Panc1 (cell line): ENCODE results near the gene PLCB1. TPM values are rescaled to one million over a fixed set of nuclear protein-coding genes. Genes with fewer than 3 reads are reported as not detected.

Experiments
- ATAC-seq: fragments of 200-7000 bp; cut with Tn5 transposase; 2 replicates; pipeline ENCODE4 v1.9.1; 2020; ENCODE audit warnings: mild to moderate bottlenecking, moderate library complexity
- BruUV-seq: library from RNA; stranded (reverse); fragments of 400-500 nt; replicated peaks from 2 replicates; lab custom pipeline; 2021; lab: Mats Ljungman, UMichigan
- CTCF ChIA-PET: fragments of 300-600 bp; sonication (Branson Sonifier 250); formaldehyde crosslinking; loops from one replicate; lab custom pipeline; 2022; ENCODE audit warnings: antibody characterized with exemption; lab: Charles Lee
- POLR2A ChIA-PET: fragments of 300-600 bp; sonication (Branson Sonifier 250); formaldehyde crosslinking; loops from one replicate; lab custom pipeline; 2022; ENCODE audit warnings: antibody characterized with exemption; lab: Charles Lee
- DNase-seq: peaks from one replicate; pipeline ENCODE4 v3.0.0-alpha.2; 2010; ENCODE audit warnings: low read depth, low spot score
- H3K27ac ChIP-seq: 2 replicates; pipeline ENCODE4 v1.5.1; 2011; ENCODE audit warnings: mild to moderate bottlenecking, low read length, inconsistent platforms
- H3K27me3 ChIP-seq: fragments of 200-500 bp; sonication (Bioruptor generic); 2 replicates; pipeline ENCODE4 v1.6.0; 2014; ENCODE audit warnings: low read length, inconsistent platforms; ENCODE audit not compliant: control insufficient read depth, insufficient read depth
- H3K36me3 ChIP-seq: fragments of 200-500 bp; sonication (Bioruptor generic); 2 replicates; pipeline ENCODE4 v1.5.1; 2014; ENCODE audit warnings: inconsistent platforms, mild to moderate bottlenecking, low read length, moderate library complexity; ENCODE audit not compliant: control insufficient read depth, insufficient read depth
- H3K4me1 ChIP-seq: 2 replicates; pipeline ENCODE4 v1.5.1; 2011; ENCODE audit warnings: inconsistent platforms, mild to moderate bottlenecking, low read length, moderate library complexity; ENCODE audit not compliant: control insufficient read depth, insufficient read depth
- H3K4me3 ChIP-seq, 2 experiments: 2 replicates each; pipeline ENCODE4 v1.5.1; 2011 to 2012; ENCODE audit warnings: low read depth in 2 of 2, low read length in 2 of 2, mild to moderate bottlenecking in 2 of 2, inconsistent platforms in 1 of 2, moderate library complexity in 1 of 2
- H3K9me3 ChIP-seq: fragments of 200-500 bp; sonication (Bioruptor generic); 2 replicates; pipeline ENCODE4 v1.5.1; 2014; ENCODE audit warnings: low read depth, mild to moderate bottlenecking, inconsistent platforms, low read length, moderate library complexity; ENCODE audit not compliant: control insufficient read depth, insufficient read depth
- POLR2AphosphoS5 ChIP-seq: IDR thresholded peaks from 2 replicates; pipeline ENCODE4 v1.6.1; 2012; ENCODE audit warnings: mild to moderate bottlenecking, low read depth, low read length, moderate library complexity
- SIN3A ChIP-seq: IDR thresholded peaks from 2 replicates; pipeline ENCODE4 v1.6.1; 2012; ENCODE audit warnings: low read depth, mild to moderate bottlenecking, low read length, moderate library complexity, borderline replicate concordance; ENCODE audit not compliant: insufficient read depth
- TCF7L2 ChIP-seq: IDR thresholded peaks from 2 replicates; pipeline ENCODE4 v1.6.1; 2011; ENCODE audit warnings: mild to moderate bottlenecking, low read depth, low read length, inconsistent platforms
- in situ Hi-C: cut with HindIII; loops from 2 replicates; pipeline ENCODE4 v1.10.0; 2016; ENCODE audit warnings: low sequenced_read_pairs, low pct_unique_long_range_greater_than_20kb
- intact Hi-C: fragments of 100-400 bp; cut with micrococcal nuclease; formaldehyde crosslinking; loops from one replicate; pipeline ENCODE4 v1.10.0; 2022; ENCODE audit not compliant: unreplicated experiment
- total RNA-seq: library from RNA; stranded (reverse); gene quantifications from one replicate; pipeline ENCODE4 v1.2.1, GENCODE V29; 2021; ENCODE audit not compliant: unreplicated experiment
- TF ChIP-seq, protein P1 (sequence below): fragments of 450-650 bp; IDR thresholded peaks from 2 replicates; pipeline ENCODE4 v1.5.1; 2017; ENCODE audit warnings: mild to moderate bottlenecking
- TF ChIP-seq, protein P2 (sequence below), 2 experiments: IDR thresholded peaks; 2 replicates each; pipeline ENCODE4 v1.6.1; 2011 to 2012; ENCODE audit warnings: low read depth in 2 of 2, control low read depth in 1 of 2, low read length in 1 of 2, mild to moderate bottlenecking in 1 of 2, moderate library complexity in 1 of 2; ENCODE audit not compliant: insufficient read depth in 1 of 2

PLCB1 gene
- total RNA-seq, 1 experiment from 2014 or later: 0.59 TPM

DNA sequence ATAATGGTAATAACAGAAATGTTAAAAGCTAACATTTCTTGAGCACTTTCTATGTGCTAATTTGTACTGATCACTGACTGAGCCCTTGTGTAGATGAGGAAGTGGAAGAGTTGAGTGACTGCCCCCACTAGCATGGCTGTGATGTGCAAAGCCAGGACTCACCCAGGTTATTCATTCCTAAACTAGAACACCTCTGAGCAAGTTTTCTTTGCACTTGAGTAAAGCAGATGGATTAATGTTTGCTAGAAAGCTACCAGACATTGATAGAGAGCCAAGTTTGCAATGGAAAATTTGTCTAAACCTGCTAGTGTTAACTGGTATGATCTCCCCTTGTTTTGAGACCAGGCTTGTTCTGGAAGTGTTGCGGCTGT, 469.5 kb downstream of the PLCB1 start:
- in situ Hi-C loops (no loop called here), intact Hi-C loops (no loop called here)
- no TSS peak for BruUV-seq
- CTCF ChIA-PET: no interaction called here
- H3K27ac ChIP-seq: no peak overlapping the region
- no peak for DNase-seq
- no peak for ATAC-seq
- POLR2A ChIA-PET: no interaction called here
- H3K27me3 ChIP-seq: no peaks in the 10 kb centered on the region
- no peaks in the 10 kb centered on the region; the same call in 1 of the 2 replicates for H3K36me3 ChIP-seq
- TF ChIP-seq TCF7L2 (no peak), POLR2AphosphoS5 (no peak), SIN3A (no peak)
- TF ChIP-seq, protein P1, sequence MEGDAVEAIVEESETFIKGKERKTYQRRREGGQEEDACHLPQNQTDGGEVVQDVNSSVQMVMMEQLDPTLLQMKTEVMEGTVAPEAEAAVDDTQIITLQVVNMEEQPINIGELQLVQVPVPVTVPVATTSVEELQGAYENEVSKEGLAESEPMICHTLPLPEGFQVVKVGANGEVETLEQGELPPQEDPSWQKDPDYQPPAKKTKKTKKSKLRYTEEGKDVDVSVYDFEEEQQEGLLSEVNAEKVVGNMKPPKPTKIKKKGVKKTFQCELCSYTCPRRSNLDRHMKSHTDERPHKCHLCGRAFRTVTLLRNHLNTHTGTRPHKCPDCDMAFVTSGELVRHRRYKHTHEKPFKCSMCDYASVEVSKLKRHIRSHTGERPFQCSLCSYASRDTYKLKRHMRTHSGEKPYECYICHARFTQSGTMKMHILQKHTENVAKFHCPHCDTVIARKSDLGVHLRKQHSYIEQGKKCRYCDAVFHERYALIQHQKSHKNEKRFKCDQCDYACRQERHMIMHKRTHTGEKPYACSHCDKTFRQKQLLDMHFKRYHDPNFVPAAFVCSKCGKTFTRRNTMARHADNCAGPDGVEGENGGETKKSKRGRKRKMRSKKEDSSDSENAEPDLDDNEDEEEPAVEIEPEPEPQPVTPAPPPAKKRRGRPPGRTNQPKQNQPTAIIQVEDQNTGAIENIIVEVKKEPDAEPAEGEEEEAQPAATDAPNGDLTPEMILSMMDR: no peak
- TF ChIP-seq, protein P2, sequence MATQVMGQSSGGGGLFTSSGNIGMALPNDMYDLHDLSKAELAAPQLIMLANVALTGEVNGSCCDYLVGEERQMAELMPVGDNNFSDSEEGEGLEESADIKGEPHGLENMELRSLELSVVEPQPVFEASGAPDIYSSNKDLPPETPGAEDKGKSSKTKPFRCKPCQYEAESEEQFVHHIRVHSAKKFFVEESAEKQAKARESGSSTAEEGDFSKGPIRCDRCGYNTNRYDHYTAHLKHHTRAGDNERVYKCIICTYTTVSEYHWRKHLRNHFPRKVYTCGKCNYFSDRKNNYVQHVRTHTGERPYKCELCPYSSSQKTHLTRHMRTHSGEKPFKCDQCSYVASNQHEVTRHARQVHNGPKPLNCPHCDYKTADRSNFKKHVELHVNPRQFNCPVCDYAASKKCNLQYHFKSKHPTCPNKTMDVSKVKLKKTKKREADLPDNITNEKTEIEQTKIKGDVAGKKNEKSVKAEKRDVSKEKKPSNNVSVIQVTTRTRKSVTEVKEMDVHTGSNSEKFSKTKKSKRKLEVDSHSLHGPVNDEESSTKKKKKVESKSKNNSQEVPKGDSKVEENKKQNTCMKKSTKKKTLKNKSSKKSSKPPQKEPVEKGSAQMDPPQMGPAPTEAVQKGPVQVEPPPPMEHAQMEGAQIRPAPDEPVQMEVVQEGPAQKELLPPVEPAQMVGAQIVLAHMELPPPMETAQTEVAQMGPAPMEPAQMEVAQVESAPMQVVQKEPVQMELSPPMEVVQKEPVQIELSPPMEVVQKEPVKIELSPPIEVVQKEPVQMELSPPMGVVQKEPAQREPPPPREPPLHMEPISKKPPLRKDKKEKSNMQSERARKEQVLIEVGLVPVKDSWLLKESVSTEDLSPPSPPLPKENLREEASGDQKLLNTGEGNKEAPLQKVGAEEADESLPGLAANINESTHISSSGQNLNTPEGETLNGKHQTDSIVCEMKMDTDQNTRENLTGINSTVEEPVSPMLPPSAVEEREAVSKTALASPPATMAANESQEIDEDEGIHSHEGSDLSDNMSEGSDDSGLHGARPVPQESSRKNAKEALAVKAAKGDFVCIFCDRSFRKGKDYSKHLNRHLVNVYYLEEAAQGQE (IDR thresholded peaks at IDR 0.05; ENCODE audit: insufficient read depth in 1 of 2, low read depth in 2 of 2, low read length in 1 of 2): no peak
- H3K9me3 ChIP-seq: no peaks in the 10 kb centered on the region
- H3K4me3 ChIP-seq: no peak overlapping the region
- H3K4me1 ChIP-seq: no peaks in the 10 kb centered on the region

DNA sequence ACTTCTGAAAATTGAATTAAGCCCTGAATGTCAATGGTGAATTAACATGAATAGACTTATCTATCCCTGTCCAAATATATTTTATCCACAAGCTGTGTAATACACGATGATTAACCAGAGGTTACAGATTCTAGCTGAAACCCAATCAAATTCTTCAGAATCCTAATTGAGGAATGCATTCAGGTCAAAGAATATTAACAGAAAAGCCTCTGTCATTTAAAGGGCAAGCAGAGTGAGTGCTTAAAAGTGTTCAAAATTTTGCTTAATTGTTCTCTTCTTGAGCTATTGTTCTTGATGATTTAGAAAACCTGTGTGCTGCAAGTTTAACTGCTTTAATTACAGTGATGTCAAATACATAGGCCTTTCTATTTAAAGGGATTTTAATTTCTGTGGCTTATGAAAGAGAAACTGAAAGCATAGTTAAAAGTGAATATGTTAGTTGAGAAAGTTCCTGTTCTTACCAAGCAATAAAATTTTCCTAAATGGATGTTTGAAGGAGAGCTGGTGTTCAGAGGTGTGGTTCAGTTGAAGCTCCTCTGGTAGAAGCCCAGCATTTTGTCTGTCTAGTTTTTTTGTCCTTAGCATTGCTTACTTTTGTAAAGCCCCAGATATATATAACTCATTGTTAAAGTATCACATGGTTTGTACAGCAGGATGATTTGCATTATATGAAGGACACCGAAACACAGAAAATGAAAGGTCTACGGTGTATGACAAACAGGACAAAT, 470.5 kb downstream of the PLCB1 start:
- in situ Hi-C loops (no loop called here), intact Hi-C loops (no loop called here)
- no peak for ATAC-seq
- Histone ChIP-seq H3K27ac (no peak overlapping the region), H3K36me3 (no peaks in the 10 kb centered on the region; the same call in 1 of the 2 replicates), H3K4me3 (no peak overlapping the region), H3K27me3 (no peaks in the 10 kb centered on the region), H3K4me1 (no peaks in the 10 kb centered on the region), H3K9me3 (no peaks in the 10 kb centered on the region)
- ChIA-PET CTCF (no interaction called here), POLR2A (no interaction called here)
- DNase-seq: no peak
- TF ChIP-seq, protein P1: no peak
- BruUV-seq: no TSS peak
